HG03064 (cell line): ENCODE measurements around the gene AKAP7.

ENCODE experiments used
- ATAC-seq: cut with Tn5 transposase; IDR thresholded peaks from one replicate; pipeline ENCODE4 v1.9.1; 2021; ENCODE audit warnings: low read depth; ENCODE audit not compliant: unreplicated experiment

The AKAP7 gene

GRCh38 chr6:131197716-131198115, 62.4 kb downstream of the AKAP7 start:
- no peak for ATAC-seq

GRCh38 chr6:131199568-131200272, 64.5 kb downstream of the AKAP7 start:
- ATAC-seq = peak; percentile 100

GRCh38 chr6:131205481-131206244, 70.4 kb downstream of the AKAP7 start:
- ATAC-seq = no peak

GRCh38 chr6:131206463-131207251, 71.4 kb downstream of the AKAP7 start:
- no peak for ATAC-seq

- no peak for ATAC-seq
Observed at GRCh38 chr6:131208787-131209186, 73.5 kb downstream of the AKAP7 start.

DNA sequence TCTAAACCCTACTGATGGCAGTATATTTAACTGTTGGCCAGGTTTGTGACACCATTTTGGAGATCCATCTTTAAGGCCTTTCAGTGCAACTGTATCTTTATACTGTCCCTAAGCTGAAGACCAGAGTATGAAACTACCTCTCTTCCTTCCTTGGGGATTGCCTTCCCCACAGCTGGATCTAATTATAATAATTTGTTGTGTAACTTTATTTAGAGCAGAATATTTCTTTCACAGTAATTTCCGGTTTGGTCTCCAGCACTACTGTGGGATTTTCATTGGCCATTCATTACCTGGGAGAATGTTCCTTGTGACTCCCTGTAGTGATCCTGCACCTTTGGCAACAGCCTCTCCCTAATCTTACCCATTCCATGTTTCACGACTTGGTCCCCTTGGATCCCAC, 75.2 kb downstream of the AKAP7 start:
- no peak for ATAC-seq

DNA sequence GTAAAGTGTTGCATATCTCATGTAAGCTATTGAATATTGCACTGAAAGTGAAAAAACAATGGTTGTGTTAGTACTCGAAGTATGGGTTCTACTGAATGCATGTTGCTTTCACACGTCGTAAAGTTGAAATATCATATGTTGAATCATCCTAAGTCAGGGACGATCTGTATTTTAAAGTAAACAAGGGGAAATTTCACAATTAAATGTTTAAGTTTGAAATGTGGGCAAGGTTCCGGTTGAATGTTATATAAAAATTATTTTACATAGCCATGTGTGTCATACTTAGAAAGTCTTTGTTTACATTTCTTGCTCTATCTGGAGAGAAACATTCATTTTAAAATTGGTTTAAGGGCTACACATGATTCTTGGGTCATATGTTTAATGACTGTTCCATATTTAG, 76.8 kb downstream of the AKAP7 start:
- no peak for ATAC-seq

GRCh38 chr6:131212913-131213312, 77.6 kb downstream of the AKAP7 start:
- no peak for ATAC-seq

DNA sequence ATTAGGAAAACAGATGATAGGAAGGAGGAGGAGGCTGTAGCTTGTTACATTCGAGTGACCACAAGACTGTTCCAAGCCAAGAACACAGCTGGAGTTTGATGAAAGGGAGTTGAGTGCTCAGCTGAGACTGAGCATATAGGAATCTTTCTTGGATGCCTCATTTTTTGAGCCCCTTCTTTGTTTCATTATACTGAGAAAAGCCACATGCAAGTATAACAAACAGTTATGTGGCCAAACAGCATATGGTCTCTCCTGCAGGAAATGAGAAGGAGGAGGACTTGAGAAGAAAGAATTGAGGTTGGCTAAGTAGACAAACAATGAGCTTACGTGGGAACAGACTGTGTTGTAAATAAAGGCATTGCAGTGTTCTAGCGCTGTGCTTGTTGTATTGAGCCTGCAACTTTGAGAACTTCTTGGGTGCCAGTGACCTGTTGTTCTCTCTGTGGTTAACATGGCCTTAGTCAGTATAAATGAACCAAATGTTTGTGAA, 78.3 kb downstream of the AKAP7 start:
- no peak for ATAC-seq

DNA sequence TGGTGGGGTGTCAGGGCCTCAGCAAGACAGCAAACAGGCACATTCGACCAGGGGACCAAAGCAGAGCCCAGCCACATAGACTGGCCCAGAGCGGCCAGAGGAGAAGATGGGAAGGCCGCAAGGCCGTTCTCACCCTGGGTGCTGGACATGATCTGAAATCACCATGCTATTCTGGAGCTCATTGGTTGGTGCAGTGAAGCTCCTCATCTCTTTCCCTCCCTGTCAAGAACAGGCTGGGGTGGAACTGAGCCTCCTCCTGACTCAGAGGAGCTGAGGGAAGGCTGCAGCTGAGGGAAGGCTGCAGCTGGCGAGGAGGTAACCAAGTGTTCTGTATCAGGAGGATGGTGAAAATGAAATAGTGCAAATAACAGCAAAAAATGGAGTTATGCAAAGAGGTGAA, 80.0 kb downstream of the AKAP7 start:
- ATAC-seq = no peak

- ATAC-seq = no peak
Observed at GRCh38 chr6:131216246-131216645, 81.0 kb downstream of the AKAP7 start.

DNA sequence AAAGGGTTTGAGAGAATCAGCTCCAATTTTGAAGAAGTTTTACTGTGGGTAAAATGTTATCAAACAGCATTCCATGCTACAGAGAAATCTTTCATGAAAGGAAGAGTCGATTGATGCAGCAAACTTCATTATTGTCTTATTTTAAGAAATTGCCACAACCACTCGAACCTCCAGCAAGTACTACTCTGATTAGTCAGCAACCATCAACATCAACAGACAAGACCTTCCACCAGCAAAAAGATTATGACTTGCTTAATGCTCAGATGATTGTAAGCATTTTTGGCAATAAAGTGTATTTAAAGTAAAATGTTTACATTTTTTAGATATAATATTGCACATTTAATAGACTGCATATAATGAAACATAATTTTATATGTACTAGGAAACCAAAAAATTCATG, 87.5 kb downstream of the AKAP7 start:
- no peak for ATAC-seq

- ATAC-seq = no peak
Observed at GRCh38 chr6:131223416-131223815, 88.1 kb downstream of the AKAP7 start.

DNA sequence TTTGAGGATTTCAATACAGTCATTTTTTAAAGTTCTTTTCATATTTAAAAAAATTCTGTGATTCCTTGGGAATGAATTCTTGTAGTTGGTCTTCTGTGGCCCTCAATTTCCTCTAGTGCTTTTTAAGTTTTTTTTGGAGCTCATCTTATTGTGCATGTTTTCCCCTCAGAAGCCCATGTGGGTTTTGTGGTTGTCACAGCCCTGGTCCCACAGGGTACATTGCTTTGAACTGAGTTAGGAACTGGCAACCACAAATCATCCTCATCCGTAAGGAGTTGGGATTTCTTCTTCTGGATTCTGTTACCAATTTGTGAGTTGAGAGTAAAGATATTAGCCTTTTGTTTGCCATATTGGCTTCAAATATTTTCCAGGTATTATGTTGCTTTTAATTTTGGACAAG, 89.9 kb downstream of the AKAP7 start:
- no peak for ATAC-seq

GRCh38 chr6:131225959-131226358, 90.7 kb downstream of the AKAP7 start:
- no peak for ATAC-seq

- no peak for ATAC-seq
Observed at GRCh38 chr6:131226459-131227157, 91.3 kb downstream of the AKAP7 start.

DNA sequence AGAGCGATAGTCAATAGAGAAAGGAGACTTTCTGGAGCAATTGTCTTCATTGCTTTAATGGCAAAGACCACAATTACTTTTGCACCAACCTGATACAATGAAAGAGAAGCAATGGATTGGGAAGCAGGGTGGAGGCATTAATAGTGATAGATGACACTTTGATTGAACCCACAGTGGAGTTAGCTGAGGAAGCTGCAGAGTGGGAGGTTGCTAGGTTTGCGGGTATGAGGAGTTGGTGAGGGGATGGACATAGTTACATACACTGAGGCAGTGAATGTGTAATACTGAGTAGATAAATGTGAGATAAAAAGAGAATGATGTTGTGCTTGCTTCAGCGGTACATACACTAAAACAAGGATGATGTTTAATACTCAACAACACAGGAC, 91.9 kb downstream of the AKAP7 start:
- ATAC-seq = no peak

- no peak for ATAC-seq
Observed at GRCh38 chr6:131231103-131231502, 95.8 kb downstream of the AKAP7 start.

- ATAC-seq = no peak
Observed at GRCh38 chr6:131231891-131232290, 96.6 kb downstream of the AKAP7 start.

- no peak for ATAC-seq
Observed at GRCh38 chr6:131244942-131245341, 109.7 kb downstream of the AKAP7 start.

DNA sequence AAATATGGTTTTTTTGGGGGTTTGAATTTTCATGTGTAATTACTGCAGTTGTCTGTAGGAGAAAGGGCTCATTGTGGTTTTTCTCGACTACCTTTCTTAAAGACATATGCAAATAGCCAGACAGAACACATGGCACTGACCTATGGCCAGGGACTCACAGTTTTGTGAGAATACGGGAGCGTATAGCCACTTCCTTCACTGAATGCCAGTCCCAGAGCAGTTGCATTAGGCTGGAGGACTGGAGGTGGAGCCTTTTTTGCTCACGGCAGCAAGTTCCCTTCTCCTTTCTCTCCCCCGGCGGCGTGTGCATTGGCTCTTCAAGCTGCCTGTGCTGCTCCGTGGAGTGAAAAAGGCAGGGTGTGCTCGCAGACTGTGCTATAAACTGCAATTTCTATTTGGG, 114.9 kb downstream of the AKAP7 start:
- no peak for ATAC-seq
